Measurements from ENCODE around the gene PAIP2.

Gene PAIP2

GRCh38 chr5:139410121-139410992 is 68.7 kb downstream of the PAIP2 start:
- no peak for DNase-seq (ENCODE audit: low spot score)

DNA sequence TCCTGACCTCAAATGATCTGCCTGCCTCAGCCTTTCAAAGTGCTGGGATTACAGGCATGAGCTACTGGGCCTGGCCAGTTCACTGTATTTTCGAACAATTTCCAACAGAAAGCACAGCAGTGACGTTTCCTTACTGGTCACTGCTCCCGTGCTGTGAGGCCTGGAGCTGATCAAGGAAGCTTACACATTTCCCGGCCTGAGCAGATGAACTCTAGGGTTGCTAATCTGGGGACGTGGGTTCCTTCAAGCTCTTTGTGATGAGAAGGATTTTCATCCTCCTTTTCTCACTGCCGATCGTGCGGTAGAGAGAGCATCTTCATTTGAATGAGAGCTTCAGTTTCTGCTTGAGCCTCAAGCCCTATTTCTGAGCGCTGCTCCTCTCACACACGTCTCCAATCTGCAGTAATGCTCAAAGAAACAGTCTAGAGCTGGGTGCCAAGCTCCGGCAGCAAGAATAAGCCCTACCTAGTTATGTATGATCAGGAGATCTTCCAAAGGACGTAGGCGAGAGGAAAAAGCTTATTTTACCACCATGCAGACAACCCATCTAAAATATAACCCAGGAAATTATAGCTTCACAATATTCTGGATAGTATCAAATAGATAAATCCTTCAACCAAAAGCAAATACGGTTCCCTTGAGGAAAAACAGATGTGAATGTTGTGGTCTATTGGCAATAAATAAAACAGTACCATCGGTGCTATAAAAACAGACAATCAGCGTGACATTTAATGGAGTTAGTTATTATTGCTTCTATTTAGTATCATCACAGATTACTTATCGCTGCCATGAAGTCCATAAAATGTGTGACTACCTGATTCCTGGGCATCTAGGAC is 69.6 kb downstream of the PAIP2 start:
- no peak for DNase-seq (ENCODE audit: low spot score)

- DNase-seq (ENCODE audit: low spot score): no peak
Observed at GRCh38 chr5:139413153-139413552, 71.5 kb downstream of the PAIP2 start.

GRCh38 chr5:139413963-139414362 is 72.3 kb downstream of the PAIP2 start:
- no peak for DNase-seq (ENCODE audit: low spot score)

GRCh38 chr5:139414581-139415130 is 73.0 kb downstream of the PAIP2 start:
- DNase-seq (ENCODE audit: low spot score): no peak

DNA sequence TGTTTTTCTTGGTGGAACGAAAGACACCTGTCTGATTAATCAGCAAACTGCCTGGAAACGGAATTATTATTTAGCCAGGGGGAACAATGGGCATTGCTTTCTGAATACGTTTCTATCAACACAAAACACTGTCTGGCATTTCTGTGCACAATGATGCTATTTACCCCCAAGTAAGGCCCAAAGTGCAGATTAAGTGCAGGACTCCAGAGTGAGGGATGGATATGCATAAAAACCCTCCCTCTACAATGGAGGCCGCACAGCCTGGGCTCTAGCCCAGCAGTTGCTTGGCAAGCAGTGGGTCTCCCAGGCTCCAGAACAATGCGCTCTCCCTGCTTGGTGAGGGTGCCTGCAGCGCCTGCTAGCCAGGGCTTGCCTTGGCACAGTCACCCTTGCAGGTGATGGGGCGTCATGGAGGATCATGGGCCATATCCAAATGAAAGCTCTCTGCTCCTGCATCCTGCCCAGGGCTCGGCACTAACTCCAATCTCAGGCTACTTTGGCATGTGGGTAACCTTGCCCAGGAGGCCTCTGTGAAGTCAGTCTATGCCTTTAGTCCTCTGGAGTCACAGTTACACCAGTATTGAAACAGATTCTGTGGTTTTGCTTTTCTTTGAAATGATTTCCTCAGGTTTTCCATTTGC is 73.7 kb downstream of the PAIP2 start:
- DNase-seq (ENCODE audit: low spot score): no peak

DNA sequence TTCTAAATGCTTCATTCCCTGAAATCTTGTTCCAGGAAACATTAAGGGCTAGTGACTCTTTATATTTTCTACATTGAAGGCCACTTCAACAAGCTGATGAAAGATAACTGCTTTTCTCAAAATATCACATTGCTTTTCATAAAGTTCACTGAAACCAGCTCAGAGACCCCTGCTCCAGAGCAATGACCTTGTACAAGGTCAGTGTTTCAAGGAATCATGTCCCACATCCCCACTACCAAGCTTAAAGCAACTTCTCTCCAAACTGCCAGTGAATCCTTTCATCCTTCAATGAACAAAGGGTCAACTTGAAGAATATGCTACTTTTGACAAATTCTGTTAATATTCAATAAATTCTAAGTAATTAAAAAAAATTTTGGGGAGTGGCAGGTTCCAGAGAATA is 74.2 kb downstream of the PAIP2 start:
- no peak for DNase-seq (ENCODE audit: low spot score)

GRCh38 chr5:139416651-139417050 is 75.0 kb downstream of the PAIP2 start:
- no peak for DNase-seq (ENCODE audit: low spot score)

DNA sequence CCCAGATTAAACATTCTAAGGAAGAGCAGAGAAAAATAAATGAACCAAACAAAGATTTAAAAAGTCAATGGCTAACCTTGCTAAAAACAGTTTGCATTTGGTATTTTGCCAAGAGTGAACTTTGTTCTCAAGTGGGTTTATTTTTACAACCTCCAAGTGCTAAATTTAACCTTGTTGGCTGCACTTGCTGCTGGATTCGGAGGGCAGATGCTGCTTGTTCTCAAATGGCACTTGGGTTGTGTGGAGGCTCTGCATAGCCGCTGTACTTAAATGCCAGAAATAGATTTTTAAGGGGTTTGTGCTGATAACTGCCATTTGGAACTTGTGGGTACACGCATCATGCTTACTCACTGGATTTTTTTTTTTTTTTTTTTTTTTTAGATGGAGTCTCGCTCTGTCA is 75.6 kb downstream of the PAIP2 start:
- DNase-seq (ENCODE audit: low spot score): no peak

- DNase-seq (ENCODE audit: low spot score): no peak
Observed at GRCh38 chr5:139418793-139419192, 77.1 kb downstream of the PAIP2 start.
